Fibroblast of pulmonary artery (primary cell): Measurements from ENCODE around the gene RNF215.

Experiments used
- DNase-seq: peaks from one replicate; pipeline ENCODE4 v3.0.0-alpha.2; 2010; ENCODE audit warnings: low read depth
- H3K4me3 ChIP-seq: replicated peaks from 2 replicates; pipeline ENCODE4 v1.5.1; 2011; ENCODE audit warnings: low read depth, mild to moderate bottlenecking, control low read depth, low read length, moderate library complexity
- TF ChIP-seq, protein P1 (sequence below): IDR thresholded peaks from 2 replicates; pipeline ENCODE4 v1.5.1; 2011; ENCODE audit warnings: mild to moderate bottlenecking, control low read depth, low read length, inconsistent platforms; ENCODE audit errors: missing control alignments

RNF215 gene

DNA sequence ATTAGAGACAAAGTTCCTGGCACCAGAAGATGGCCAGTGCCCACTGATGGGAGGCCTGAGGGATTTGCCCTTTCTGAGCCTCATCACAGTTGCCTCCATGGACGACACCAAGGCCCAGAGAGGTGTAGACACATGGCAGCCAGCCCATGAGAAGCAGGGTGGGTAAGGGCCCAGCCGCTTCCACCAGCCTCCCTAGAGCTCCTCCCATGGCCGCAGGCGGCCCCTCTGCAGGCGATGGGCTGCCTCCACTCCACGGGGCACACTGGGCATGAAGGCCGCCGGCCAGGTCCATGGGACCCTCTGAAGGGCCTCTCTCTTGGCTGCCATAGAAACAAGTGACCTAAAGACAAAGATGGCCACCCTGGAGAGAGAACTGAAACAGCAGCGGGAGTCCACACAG lies 15.9 kb downstream of the RNF215 start:
- TF ChIP-seq, protein P1, sequence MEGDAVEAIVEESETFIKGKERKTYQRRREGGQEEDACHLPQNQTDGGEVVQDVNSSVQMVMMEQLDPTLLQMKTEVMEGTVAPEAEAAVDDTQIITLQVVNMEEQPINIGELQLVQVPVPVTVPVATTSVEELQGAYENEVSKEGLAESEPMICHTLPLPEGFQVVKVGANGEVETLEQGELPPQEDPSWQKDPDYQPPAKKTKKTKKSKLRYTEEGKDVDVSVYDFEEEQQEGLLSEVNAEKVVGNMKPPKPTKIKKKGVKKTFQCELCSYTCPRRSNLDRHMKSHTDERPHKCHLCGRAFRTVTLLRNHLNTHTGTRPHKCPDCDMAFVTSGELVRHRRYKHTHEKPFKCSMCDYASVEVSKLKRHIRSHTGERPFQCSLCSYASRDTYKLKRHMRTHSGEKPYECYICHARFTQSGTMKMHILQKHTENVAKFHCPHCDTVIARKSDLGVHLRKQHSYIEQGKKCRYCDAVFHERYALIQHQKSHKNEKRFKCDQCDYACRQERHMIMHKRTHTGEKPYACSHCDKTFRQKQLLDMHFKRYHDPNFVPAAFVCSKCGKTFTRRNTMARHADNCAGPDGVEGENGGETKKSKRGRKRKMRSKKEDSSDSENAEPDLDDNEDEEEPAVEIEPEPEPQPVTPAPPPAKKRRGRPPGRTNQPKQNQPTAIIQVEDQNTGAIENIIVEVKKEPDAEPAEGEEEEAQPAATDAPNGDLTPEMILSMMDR, result no peak
- H3K4me3 ChIP-seq, result no peak overlapping the region
- DNase-seq, result no peak

DNA sequence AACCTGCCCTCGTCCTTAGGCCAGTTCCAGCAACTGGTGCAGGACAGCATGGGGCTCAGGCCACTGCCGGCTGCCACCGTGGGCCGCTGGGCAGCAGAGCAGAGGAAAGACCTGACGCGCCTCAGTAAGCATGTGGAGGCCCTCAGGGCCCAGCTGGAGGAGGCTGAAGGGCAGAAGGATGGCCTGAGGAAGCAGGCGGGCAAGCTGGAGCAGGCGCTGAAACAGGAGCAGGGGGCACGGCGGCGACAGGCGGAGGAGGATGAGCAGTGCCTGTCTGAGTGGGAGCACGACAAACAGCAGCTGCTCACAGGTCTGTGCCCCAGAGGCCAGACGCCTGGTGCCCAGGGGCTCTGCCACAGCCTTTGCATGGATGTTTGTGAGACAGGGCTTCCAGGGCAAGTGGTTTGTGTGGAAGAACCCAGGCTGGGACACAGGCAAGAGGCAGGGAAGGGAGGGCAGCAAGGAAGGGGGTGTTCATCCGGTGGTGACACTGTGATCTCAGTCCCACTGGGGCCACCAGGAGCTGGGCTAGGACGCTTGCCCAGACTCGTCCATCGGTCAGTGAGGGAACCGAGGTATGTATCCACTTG lies 16.5 kb downstream of the RNF215 start:
- H3K4me3 ChIP-seq, result no peak overlapping the region
- no peak for DNase-seq
- TF ChIP-seq, protein P1, result no peak

DNA sequence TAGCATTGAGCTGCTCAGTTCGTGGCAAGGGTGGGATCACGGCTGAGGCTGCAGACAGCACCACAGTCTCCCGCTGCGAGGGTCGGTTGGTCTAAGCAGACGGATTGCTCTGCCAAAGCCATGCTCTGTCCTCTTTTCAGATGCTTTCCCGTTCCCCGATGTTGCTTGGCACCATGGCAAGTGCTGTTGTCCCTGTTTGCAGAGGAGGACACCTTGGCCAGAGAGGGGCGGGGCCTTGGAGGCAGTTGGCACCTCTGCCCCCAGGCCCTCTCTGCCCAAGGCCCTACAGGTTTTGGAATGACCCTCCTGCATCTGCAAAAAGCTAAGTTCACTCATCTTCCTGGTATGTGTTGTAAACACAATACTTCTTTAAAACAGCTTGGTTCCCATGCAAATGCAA lies 18.8 kb downstream of the RNF215 start:
- no peak for DNase-seq
- H3K4me3 ChIP-seq, result no peak overlapping the region
- TF ChIP-seq, protein P1, result no peak

DNA sequence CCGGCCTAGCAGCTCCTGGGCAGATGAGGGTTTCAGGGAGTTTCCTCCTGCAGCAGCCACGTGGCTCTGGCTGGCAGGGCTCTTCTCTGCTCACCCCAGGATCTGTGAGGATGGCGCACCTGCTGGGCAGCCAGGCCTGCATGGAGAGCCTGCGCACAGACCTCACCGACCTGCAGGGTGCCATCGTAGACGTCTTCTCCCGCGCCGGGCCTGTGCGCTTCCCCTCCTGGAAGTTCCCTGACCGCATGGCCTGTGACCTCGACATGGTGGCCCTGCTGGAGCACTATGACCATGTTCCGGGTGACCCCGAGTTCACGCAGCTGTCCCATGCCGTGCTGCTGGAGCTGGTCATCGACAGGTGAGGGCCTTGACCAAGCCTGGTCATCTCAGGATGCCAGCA lies 21.3 kb downstream of the RNF215 start:
- TF ChIP-seq, protein P1, result no peak
- no peak overlapping the region for H3K4me3 ChIP-seq
- DNase-seq, result no peak

DNA sequence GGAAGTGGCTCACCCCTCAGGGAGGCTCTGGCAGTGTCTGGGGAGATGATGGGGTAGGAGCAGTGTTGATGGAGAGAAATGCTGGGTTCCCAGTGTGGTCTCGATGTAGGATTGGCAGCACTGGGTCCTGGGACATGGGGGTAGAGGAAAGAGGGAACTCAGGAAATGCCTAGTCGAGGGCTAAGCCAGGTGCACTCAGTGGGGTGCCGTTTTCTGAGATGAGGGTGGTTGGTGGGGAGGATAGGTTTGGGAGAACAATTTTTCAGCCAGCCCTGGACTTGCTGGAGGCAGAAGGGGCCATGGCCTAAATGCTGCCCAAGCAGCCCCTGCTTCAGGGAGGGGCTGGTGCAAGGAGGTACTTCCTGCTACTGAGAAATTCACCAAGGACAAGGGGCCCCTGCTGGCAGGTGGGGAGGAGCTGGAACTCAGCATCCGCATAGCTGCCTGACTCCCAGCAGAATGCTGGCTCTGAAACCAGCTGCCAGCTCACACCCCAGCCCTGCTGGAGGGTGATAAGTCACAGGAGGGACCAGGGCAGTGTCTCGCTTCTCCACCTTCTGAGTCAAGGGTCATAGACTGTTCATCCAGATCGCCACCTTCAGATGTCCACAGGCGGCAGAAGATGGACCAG lies 24.4 kb downstream of the RNF215 start:
- DNase-seq, result no peak
- TF ChIP-seq, protein P1, result no peak
- no peak overlapping the region for H3K4me3 ChIP-seq

DNA sequence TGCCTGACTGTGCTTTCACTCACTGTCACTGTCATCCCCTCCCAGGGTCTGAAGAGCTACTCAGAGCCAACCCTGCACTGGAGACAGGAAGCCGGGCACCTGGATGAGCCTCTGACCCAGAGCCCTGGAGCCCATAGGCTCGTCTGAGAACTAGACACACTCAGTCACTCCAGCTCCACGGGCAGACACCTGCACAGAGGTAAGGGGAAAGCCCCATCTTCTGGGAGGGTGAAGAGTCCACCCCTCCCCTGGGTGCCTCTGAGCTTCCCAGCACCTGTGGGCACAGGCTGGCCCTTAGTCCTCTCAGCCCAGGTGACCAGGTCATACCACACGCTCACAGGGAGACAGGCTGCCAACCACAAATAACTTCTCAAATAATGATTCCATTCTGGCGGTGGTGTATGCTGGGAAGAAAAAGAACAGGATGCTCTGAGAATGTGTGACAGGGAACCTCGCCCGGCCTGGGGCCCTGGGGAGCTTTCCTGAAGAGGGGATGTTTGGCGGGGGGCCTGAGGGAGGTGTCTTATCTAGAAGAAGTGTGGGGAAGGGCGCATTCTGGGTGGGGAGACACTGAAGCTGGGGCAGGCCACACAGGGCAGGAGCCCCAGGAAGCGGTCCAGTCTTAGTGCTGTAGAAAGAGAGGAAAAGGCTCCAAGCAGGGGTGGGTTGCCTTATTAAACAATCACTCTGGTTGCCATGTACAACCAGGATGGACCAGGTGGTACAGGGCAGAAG lies 25.1 kb downstream of the RNF215 start:
- no peak overlapping the region for H3K4me3 ChIP-seq
- TF ChIP-seq, protein P1, result no peak
- DNase-seq, result no peak
